B cell (primary cell): ENCODE results near the gene KIF7. TPM values are rescaled to one million over a fixed set of nuclear protein-coding genes. Genes with fewer than 3 reads are reported as not detected.

Experiments used
- ATAC-seq: fragments of 200-7000 bp; cut with Tn5 transposase; one replicate; pipeline ENCODE4 v1.10.0; 2021; ENCODE audit warnings: low read depth, mild to moderate bottlenecking, moderate number of reproducible peaks, moderate library complexity
- CTCF ChIA-PET: fragments of 350-600 bp; sonication (Branson Sonifier 250); formaldehyde crosslinking; loops from one replicate; lab custom pipeline; 2021; ENCODE audit warnings: antibody characterized with exemption, inconsistent platforms; lab: Charles Lee
- POLR2A ChIA-PET: fragments of 350-600 bp; sonication (Branson Sonifier 250); formaldehyde crosslinking; loops from one replicate; lab custom pipeline; 2021; ENCODE audit warnings: antibody characterized with exemption; lab: Charles Lee
- DNase-seq: peaks from one replicate; pipeline ENCODE4 v3.0.0; 2013
- H2AFZ ChIP-seq: 2 replicates; pipeline ENCODE4 v1.6.1; 2012; ENCODE audit warnings: mild to moderate bottlenecking, low read depth, low read length; ENCODE audit not compliant: insufficient read depth, poor library complexity, severe bottlenecking
- H3K27ac ChIP-seq, 2 donors: 1 replicate in 1 of 2; 2 replicates in 1 of 2; pipeline ENCODE4 v1.5.1; 2012 to 2013; ENCODE audit warnings: low read length in 2 of 2, mild to moderate bottlenecking in 2 of 2, moderate library complexity in 1 of 2
- H3K27me3 ChIP-seq, 4 experiments: fragments of 200-600 bp in 1 of 4; sonication (generic) in 1 of 4; replicated peaks in 1 of 4; 1 replicate in 2 of 4; 2 replicates in 2 of 4; pipeline versions ENCODE4 v1.6.1 to v1.7.0; 2013 to 2016; ENCODE audit warnings: low read length in 3 of 4, mild to moderate bottlenecking in 2 of 4, mixed read lengths in 1 of 4, moderate library complexity in 1 of 4; ENCODE audit not compliant: insufficient read depth in 4 of 4, control insufficient read depth in 3 of 4; ENCODE audit errors: control extremely low read depth in 1 of 4
- H3K36me3 ChIP-seq, 2 experiments: replicated peaks in 1 of 2; 1 replicate in 1 of 2; 2 replicates in 1 of 2; pipeline versions ENCODE4 v1.6.1 to v1.7.1; 2013; ENCODE audit warnings: low read length in 1 of 2; ENCODE audit not compliant: insufficient read depth in 2 of 2, control insufficient read depth in 1 of 2; ENCODE audit errors: control extremely low read depth in 1 of 2, extremely low read depth in 1 of 2
- H3K4me1 ChIP-seq, 2 donors: fragments of 200-600 bp in 1 of 2; sonication (generic) in 1 of 2; 1 replicate in 1 of 2; 2 replicates in 1 of 2; pipeline versions ENCODE4 v1.5.1 to v1.6.1; 2013 to 2017; ENCODE audit warnings: low read length in 2 of 2; ENCODE audit not compliant: control insufficient read depth in 2 of 2, insufficient read depth in 2 of 2
- H3K4me2 ChIP-seq: replicated peaks from 2 replicates; pipeline ENCODE3; 2012; ENCODE audit warnings: mild to moderate bottlenecking, low read depth, low read length; ENCODE audit not compliant: poor library complexity, severe bottlenecking
- H3K4me3 ChIP-seq, 5 experiments: fragments of 200-600 bp in 1 of 5; sonication (generic) in 1 of 5; 1 replicate in 3 of 5; 2 replicates in 2 of 5; pipeline versions ENCODE4 v1.5.1 to v1.7.0; 2011 to 2016; ENCODE audit warnings: low read length in 4 of 5, mild to moderate bottlenecking in 4 of 5, low read depth in 2 of 5, control low read depth in 1 of 5, moderate library complexity in 1 of 5; ENCODE audit not compliant: insufficient read depth in 1 of 5; ENCODE audit errors: control extremely low read depth in 1 of 5, extremely low read depth in 1 of 5
- H3K79me2 ChIP-seq: fragments of 200-600 bp; sonication (generic); one replicate; pipeline ENCODE4 v1.6.0; 2016; ENCODE audit warnings: low read length; ENCODE audit not compliant: control insufficient read depth, insufficient read depth
- H3K9ac ChIP-seq: fragments of 200-600 bp; sonication (generic); 2 replicates; pipeline ENCODE4 v1.6.1; 2017; ENCODE audit warnings: mild to moderate bottlenecking, low read length, moderate library complexity
- H3K9me3 ChIP-seq, 3 donors: one replicate each; pipeline versions ENCODE4 v1.6.1 to v1.7.1; 2013; ENCODE audit warnings: low read length in 2 of 3; ENCODE audit not compliant: control insufficient read depth in 2 of 3, insufficient read depth in 1 of 3; ENCODE audit errors: control extremely low read depth in 1 of 3
- H4K20me1 ChIP-seq: 2 replicates; pipeline ENCODE4 v1.6.0; 2012; ENCODE audit warnings: mild to moderate bottlenecking, low read length; ENCODE audit not compliant: insufficient read depth, control insufficient read depth, poor library complexity, severe bottlenecking
- H3K27ac Mint-ChIP-seq: one replicate; pipeline ENCODE4 v1.8.0; 2021; ENCODE audit warnings: mixed read lengths
- H3K27me3 Mint-ChIP-seq: one replicate; pipeline ENCODE4 v1.8.0; 2021; ENCODE audit warnings: mixed read lengths
- H3K4me1 Mint-ChIP-seq: one replicate; pipeline ENCODE4 v1.8.0; 2021; ENCODE audit warnings: mixed read lengths
- H3K4me3 Mint-ChIP-seq: one replicate; pipeline ENCODE4 v1.8.0; 2021; ENCODE audit warnings: mixed read lengths
- H3K9me3 Mint-ChIP-seq: one replicate; pipeline ENCODE4 v1.8.0; 2022; ENCODE audit warnings: mixed read lengths; ENCODE audit not compliant: insufficient read depth
- EZH2 ChIP-seq: IDR thresholded peaks from 2 replicates; pipeline ENCODE4 v1.6.1; 2012; ENCODE audit warnings: borderline replicate concordance, low read depth, mild to moderate bottlenecking, moderate library complexity, low read length; ENCODE audit not compliant: insufficient read depth, poor library complexity, severe bottlenecking
- WGBS: methylation state at CpG from one replicate; pipeline ENCODE4 v1.1.5; 2013; ENCODE audit warnings: missing lambda C conversion rate; ENCODE audit not compliant: insufficient coverage; 5-methylcytosine and 5-hydroxymethylcytosine counted together
- intact Hi-C: fragments of 100-400 bp; cut with micrococcal nuclease; formaldehyde crosslinking; loops from one replicate; pipeline ENCODE4 v1.10.0; 2022
- polyA plus RNA-seq: library from polyadenylated mRNA; depleted of rRNA; stranded (reverse); fragments of >200 nt; gene quantifications from 2 replicates; pipeline ENCODE4 v1.2.3, GENCODE V29; 2012
- total RNA-seq, 2 donors: library from RNA; stranded (reverse); fragments of 120-200 nt in 1 of 2; gene quantifications; 1 replicate in 1 of 2; 2 replicates in 1 of 2; pipeline versions ENCODE4 v1.2.3 to v1.2.4, GENCODE V29; 2013 to 2022
- TF ChIP-seq, protein P1 (sequence below): fragments of 200-600 bp; IDR thresholded peaks from one replicate; pipeline ENCODE4 v1.8.0; 2022; ENCODE audit warnings: antibody characterized with exemption, mild to moderate bottlenecking

Gene KIF7
- total and polyA plus RNA-seq, 2 donors (not counting 1 experiment from before 2014, with no cell fraction given): not detected

DNA sequence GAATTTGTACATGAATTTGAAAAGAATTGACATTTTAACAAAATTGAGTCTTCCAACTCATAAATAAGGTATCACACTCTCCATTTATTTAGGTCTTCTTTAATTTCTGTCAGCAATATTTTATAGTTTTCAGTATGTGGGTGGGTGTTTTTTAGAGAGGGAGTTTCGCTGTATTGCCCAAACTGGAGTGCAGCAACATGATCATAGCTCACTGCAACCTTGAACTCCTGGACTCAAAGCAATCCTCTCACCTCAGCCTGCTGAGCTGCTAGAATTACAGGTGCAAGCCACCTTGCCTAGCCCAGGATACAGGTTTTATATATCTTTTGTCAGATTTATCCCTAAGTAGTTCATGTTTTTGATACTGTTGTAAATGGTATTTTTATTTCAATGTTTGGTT lies 39.9 kb upstream of the KIF7 start:
- no peak overlapping the region for H3K4me3 Mint-ChIP-seq
- intact Hi-C loops: loop anchor here (10.0 kb wide), 1 partner anchor 1240 kb away; the partner anchor contains the start of genes HDDC3 and UNC45A

DNA sequence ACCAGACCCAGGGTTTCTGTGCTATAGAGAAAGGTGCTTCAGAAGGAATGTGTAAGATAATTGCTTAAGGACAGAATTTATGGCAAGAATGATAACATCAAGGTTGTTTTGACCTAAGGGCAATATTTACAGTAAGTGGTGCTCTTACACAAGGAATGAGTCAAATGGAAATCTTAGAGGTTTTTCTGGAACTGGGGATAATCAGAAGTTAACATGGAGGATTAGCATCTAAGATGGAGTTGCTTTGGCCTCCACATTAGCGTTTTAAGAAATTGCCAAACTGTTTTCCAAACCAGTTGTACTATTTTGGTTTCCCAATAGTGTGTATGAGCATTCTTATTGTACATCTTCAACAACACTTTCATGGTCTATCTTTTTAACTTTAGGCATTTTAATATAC lies 38.4 kb upstream of the KIF7 start:
- no peak for ATAC-seq
- Histone ChIP-seq H3K27me3 (no peaks in the 10 kb centered on the region), H4K20me1 (no peaks in the 10 kb centered on the region), H3K4me2 (no peak overlapping the region), H3K36me3 (no peaks in the 10 kb centered on the region), H3K9me3 (peaks cover 0 to 3% (median 0%) of the 10 kb centered on the region in 3 donors), H3K4me1 (peaks cover 4 to 12% of the 10 kb centered on the region in 2 donors), H3K9ac (no peak overlapping the region), H2AFZ (no peak overlapping the region), H3K4me3 (no peak overlapping the region), H3K79me2 (no peaks in the 10 kb centered on the region), H3K27ac (no peak overlapping the region)
- no CpG with 5 or more reads among the region's 1 CpG for WGBS
- H3K9me3 Mint-ChIP-seq: peaks cover 3% of the 10 kb centered on the region
- intact Hi-C loops: loop anchor here (10.0 kb wide), 1 partner anchor 1241 kb away; the partner anchor contains the start of genes HDDC3 and UNC45A
- no peak overlapping the region for H3K4me3 Mint-ChIP-seq
- no peaks in the 10 kb centered on the region for H3K27me3 Mint-ChIP-seq
- H3K27ac Mint-ChIP-seq: no peak overlapping the region
- ChIA-PET CTCF (no interaction called here), POLR2A (no interaction called here)
- no peak for TF ChIP-seq EZH2
- TF ChIP-seq, protein P1, sequence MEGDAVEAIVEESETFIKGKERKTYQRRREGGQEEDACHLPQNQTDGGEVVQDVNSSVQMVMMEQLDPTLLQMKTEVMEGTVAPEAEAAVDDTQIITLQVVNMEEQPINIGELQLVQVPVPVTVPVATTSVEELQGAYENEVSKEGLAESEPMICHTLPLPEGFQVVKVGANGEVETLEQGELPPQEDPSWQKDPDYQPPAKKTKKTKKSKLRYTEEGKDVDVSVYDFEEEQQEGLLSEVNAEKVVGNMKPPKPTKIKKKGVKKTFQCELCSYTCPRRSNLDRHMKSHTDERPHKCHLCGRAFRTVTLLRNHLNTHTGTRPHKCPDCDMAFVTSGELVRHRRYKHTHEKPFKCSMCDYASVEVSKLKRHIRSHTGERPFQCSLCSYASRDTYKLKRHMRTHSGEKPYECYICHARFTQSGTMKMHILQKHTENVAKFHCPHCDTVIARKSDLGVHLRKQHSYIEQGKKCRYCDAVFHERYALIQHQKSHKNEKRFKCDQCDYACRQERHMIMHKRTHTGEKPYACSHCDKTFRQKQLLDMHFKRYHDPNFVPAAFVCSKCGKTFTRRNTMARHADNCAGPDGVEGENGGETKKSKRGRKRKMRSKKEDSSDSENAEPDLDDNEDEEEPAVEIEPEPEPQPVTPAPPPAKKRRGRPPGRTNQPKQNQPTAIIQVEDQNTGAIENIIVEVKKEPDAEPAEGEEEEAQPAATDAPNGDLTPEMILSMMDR: no peak
- no peak for DNase-seq
- peaks cover 13% of the 10 kb centered on the region for H3K4me1 Mint-ChIP-seq

More for the DNA sequence above, 39.9 kb upstream of the KIF7 start:
- Histone ChIP-seq H3K4me2 (no peak overlapping the region), H2AFZ (no peak overlapping the region), H4K20me1 (no peaks in the 10 kb centered on the region), H3K4me3 (no peak overlapping the region), H3K27me3 (peaks cover 0 to 5% (median 2%) of the 10 kb centered on the region in 4 experiments), H3K9me3 (peaks cover 0 to 3% (median 0%) of the 10 kb centered on the region in 3 donors), H3K4me1 (peaks cover 0 to 6% of the 10 kb centered on the region in 2 donors), H3K9ac (no peak overlapping the region), H3K79me2 (no peaks in the 10 kb centered on the region), H3K27ac (no peak overlapping the region), H3K36me3 (no peaks in the 10 kb centered on the region)
- Mint-ChIP-seq H3K4me1 (peaks cover 10% of the 10 kb centered on the region), H3K27ac (no peak overlapping the region), H3K27me3 (peaks cover 12% of the 10 kb centered on the region), H3K9me3 (peaks cover 3% of the 10 kb centered on the region)
- WGBS: no CpG with 5 or more reads among the region's 1 CpG
- DNase-seq: no peak
- POLR2A ChIA-PET: no interaction called here
- no peak for TF ChIP-seq EZH2
- TF ChIP-seq, protein P1: no peak
- ATAC-seq: no peak
- CTCF ChIA-PET: interaction anchor here (0.6 to 1.2 kb wide), 2 partner anchors 71 to 177 kb away, joined by 3 to 4 read pairs; no protein-coding TSS in a partner anchor
